IMR-90 (cell line): ENCODE measurements around the gene NT5DC2. TPM values are rescaled to one million over a fixed set of nuclear protein-coding genes. Genes with fewer than 3 reads are reported as not detected.

Experiments
- ATAC-seq: fragments of 200-7000 bp; cut with Tn5 transposase; 2 replicates; pipeline ENCODE4 v1.9.1; 2020; ENCODE audit warnings: low read depth, mild to moderate bottlenecking, moderate library complexity
- BruUV-seq: library from RNA; stranded (reverse); fragments of 400-500 nt; replicated peaks from 2 replicates; lab custom pipeline; 2021; lab: Mats Ljungman, UMichigan
- CTCF ChIA-PET: fragments of 300-600 bp; formaldehyde crosslinking; extraction: SDS; loops from one replicate; lab custom pipeline; 2021; ENCODE audit warnings: antibody characterized with exemption; lab: Yijun Ruan, JAX
- POLR2A ChIA-PET: fragments of 300-600 bp; sonication (Branson Sonifier 250); formaldehyde crosslinking; loops from one replicate; lab custom pipeline; 2022; ENCODE audit warnings: antibody characterized with exemption; ENCODE audit not compliant: unreplicated experiment; lab: Charles Lee
- DNase-seq: peaks from one replicate; pipeline ENCODE4 v3.0.0; 2013
- H2AFZ ChIP-seq: replicated peaks from 2 replicates; pipeline ENCODE3; 2013; ENCODE audit warnings: low read length, mild to moderate bottlenecking; ENCODE audit not compliant: poor library complexity
- H2AK5ac ChIP-seq: 2 replicates; pipeline ENCODE4 v1.6.1; 2013; ENCODE audit warnings: low read depth, low read length, inconsistent platforms
- H2AK9ac ChIP-seq: replicated peaks from 2 replicates; pipeline ENCODE3; 2013; ENCODE audit warnings: mild to moderate bottlenecking, low read depth, low read length, moderate library complexity; ENCODE audit not compliant: poor library complexity
- H2BK120ac ChIP-seq: 2 replicates; pipeline ENCODE4 v1.6.1; 2013; ENCODE audit warnings: low read depth, low read length, inconsistent platforms
- H2BK15ac ChIP-seq: 3 replicates; pipeline ENCODE4 v1.6.1; 2013; ENCODE audit warnings: low read depth, low read length, inconsistent platforms
- H2BK20ac ChIP-seq: 2 replicates; pipeline ENCODE4 v1.6.1; 2013; ENCODE audit warnings: low read depth, mild to moderate bottlenecking, inconsistent platforms, low read length, moderate library complexity
- H2BK5ac ChIP-seq: 2 replicates; pipeline ENCODE4 v1.6.1; 2013; ENCODE audit warnings: mild to moderate bottlenecking, low read depth, low read length, inconsistent platforms; ENCODE audit not compliant: poor library complexity, severe bottlenecking
- H3K14ac ChIP-seq: replicated peaks from 2 replicates; pipeline ENCODE4 v1.6.1; 2013; ENCODE audit warnings: low read depth, low read length, inconsistent platforms
- H3K18ac ChIP-seq: 2 replicates; pipeline ENCODE4 v1.6.1; 2013; ENCODE audit warnings: low read depth, low read length, control low read depth
- H3K23ac ChIP-seq: 2 replicates; pipeline ENCODE4 v1.6.1; 2013; ENCODE audit warnings: low read depth, low read length, inconsistent platforms
- H3K27ac ChIP-seq: 2 replicates; pipeline ENCODE4 v1.5.1; 2013; ENCODE audit warnings: mild to moderate bottlenecking, control low read depth, low read length; ENCODE audit not compliant: insufficient read depth
- H3K27me3 ChIP-seq: 2 replicates; pipeline ENCODE4 v1.6.1; 2013; ENCODE audit warnings: low read length; ENCODE audit not compliant: control insufficient read depth, insufficient read depth
- H3K36me3 ChIP-seq: 2 replicates; pipeline ENCODE4 v1.6.1; 2013; ENCODE audit warnings: low read length, mixed read lengths; ENCODE audit not compliant: control insufficient read depth, insufficient read depth
- H3K4ac ChIP-seq: 2 replicates; pipeline ENCODE4 v1.6.1; 2013; ENCODE audit warnings: low read depth, low read length, inconsistent platforms
- H3K4me1 ChIP-seq: 2 replicates; pipeline ENCODE4 v1.6.1; 2013; ENCODE audit warnings: low read length, mixed read lengths; ENCODE audit not compliant: control insufficient read depth, insufficient read depth
- H3K4me2 ChIP-seq: 2 replicates; pipeline ENCODE4 v1.6.1; 2013; ENCODE audit warnings: low read depth, mild to moderate bottlenecking, control low read depth, low read length, moderate library complexity
- H3K4me3 ChIP-seq: 2 replicates; pipeline ENCODE4 v1.5.1; 2013; ENCODE audit warnings: low read depth, mild to moderate bottlenecking, control low read depth, low read length, moderate library complexity; ENCODE audit not compliant: insufficient read depth
- H3K56ac ChIP-seq: 2 replicates; pipeline ENCODE4 v1.6.1; 2013; ENCODE audit warnings: low read length, inconsistent platforms; ENCODE audit not compliant: insufficient read depth; ENCODE audit errors: extremely low read depth
- H3K79me1 ChIP-seq, 2 experiments: 2 replicates each; pipeline ENCODE4 v1.6.1; 2013; ENCODE audit warnings: low read length in 2 of 2, inconsistent platforms in 1 of 2, low read depth in 1 of 2
- H3K9ac ChIP-seq: 2 replicates; pipeline ENCODE4 v1.6.1; 2013; ENCODE audit warnings: low read depth, low read length, control low read depth
- H3K9me1 ChIP-seq: 2 replicates; pipeline ENCODE4 v1.6.1; 2013; ENCODE audit warnings: low read length, inconsistent platforms; ENCODE audit not compliant: insufficient read depth
- H3K9me3 ChIP-seq: 2 replicates; pipeline ENCODE4 v1.6.1; 2013; ENCODE audit warnings: low read length; ENCODE audit not compliant: control insufficient read depth, insufficient read depth
- H4K20me1 ChIP-seq: 2 replicates; pipeline ENCODE4 v1.6.1; 2013; ENCODE audit warnings: low read length, inconsistent platforms; ENCODE audit not compliant: insufficient read depth
- H4K5ac ChIP-seq: 2 replicates; pipeline ENCODE4 v1.6.1; 2013; ENCODE audit warnings: mild to moderate bottlenecking, low read depth, low read length, control low read depth
- H4K8ac ChIP-seq, 2 experiments: 2 replicates each; pipeline ENCODE4 v1.6.1; 2013; ENCODE audit warnings: low read depth in 2 of 2, low read length in 2 of 2, control low read depth in 1 of 2, inconsistent platforms in 1 of 2
- H4K91ac ChIP-seq: 2 replicates; pipeline ENCODE4 v1.6.1; 2013; ENCODE audit warnings: low read depth, low read length, inconsistent platforms; ENCODE audit not compliant: insufficient read depth
- BHLHE40 ChIP-seq: fragments of 150-350 bp; IDR thresholded peaks from 2 replicates; pipeline ENCODE4 v1.6.1; 2016; ENCODE audit warnings: mild to moderate bottlenecking, low read depth, low read length
- CHD1 ChIP-seq: IDR thresholded peaks from 2 replicates; pipeline ENCODE4 v1.6.1; 2012; ENCODE audit warnings: low read depth, low read length, improper control_type of control experiment
- FOS ChIP-seq: fragments of 150-350 bp; IDR thresholded peaks from 2 replicates; pipeline ENCODE4 v1.6.1; 2016; ENCODE audit warnings: low read depth, low read length
- MAFK ChIP-seq: IDR thresholded peaks from 2 replicates; pipeline ENCODE4 v1.6.1; 2012; ENCODE audit warnings: low read depth, low read length, improper control_type of control experiment
- MAZ ChIP-seq: IDR thresholded peaks from 2 replicates; pipeline ENCODE4 v1.6.1; 2012; ENCODE audit warnings: low read depth, mild to moderate bottlenecking, low read length, improper control_type of control experiment, moderate library complexity, borderline replicate concordance
- MXI1 ChIP-seq: IDR thresholded peaks from 2 replicates; pipeline ENCODE4 v1.6.1; 2012; ENCODE audit warnings: low read depth, mild to moderate bottlenecking, low read length, moderate library complexity, borderline replicate concordance
- NFE2L2 ChIP-seq: fragments of 150-350 bp; IDR thresholded peaks from 2 replicates; pipeline ENCODE4 v1.6.1; 2016; ENCODE audit warnings: low read depth, mild to moderate bottlenecking, low read length
- POLR2A ChIP-seq: IDR thresholded peaks from 2 replicates; pipeline ENCODE4 v1.6.1; 2012; ENCODE audit warnings: mild to moderate bottlenecking, low read depth, low read length
- RAD21 ChIP-seq: IDR thresholded peaks from 2 replicates; pipeline ENCODE4 v1.6.1; 2012; ENCODE audit warnings: low read length, improper control_type of control experiment
- RCOR1 ChIP-seq: IDR thresholded peaks from 2 replicates; pipeline ENCODE4 v1.6.1; 2012; ENCODE audit warnings: mild to moderate bottlenecking, low read length, improper control_type of control experiment; ENCODE audit not compliant: insufficient replicate concordance
- RFX5 ChIP-seq: IDR thresholded peaks from 2 replicates; pipeline ENCODE4 v1.8.0; 2012; ENCODE audit warnings: low read depth, mild to moderate bottlenecking, low read length, moderate library complexity
- SMC3 ChIP-seq: fragments of 150-350 bp; IDR thresholded peaks from 2 replicates; pipeline ENCODE4 v1.6.1; 2016; ENCODE audit warnings: low read depth, mild to moderate bottlenecking, antibody characterized with exemption, low read length, moderate library complexity
- WGBS, 2 experiments: methylation state at CpG; one replicate each; pipeline versions ENCODE4 v1.1.5 to v1.1.7; 2013; ENCODE audit warnings: missing lambda C conversion rate in 2 of 2; ENCODE audit not compliant: insufficient read length in 1 of 2; ENCODE audit errors: extremely low coverage in 2 of 2; 5-methylcytosine and 5-hydroxymethylcytosine counted together
- dilution Hi-C: fragments of 300-500 bp; cut with HindIII; formaldehyde crosslinking; loops from one replicate; pipeline ENCODE4 v1.14.3; 2018; ENCODE audit warnings: low sequenced_read_pairs; ENCODE audit not compliant: unreplicated experiment
- in situ Hi-C: fragments of 300-500 bp; cut with MboI; formaldehyde crosslinking; loops from 3 replicates; pipeline ENCODE4 v1.14.3; 2019; ENCODE audit warnings: low sequenced_read_pairs, inconsistent platforms, mixed read lengths
- intact Hi-C: fragments of 100-400 bp; cut with micrococcal nuclease; formaldehyde crosslinking; loops from 2 replicates; pipeline ENCODE4 v1.10.0; 2022
- polyA plus RNA-seq, 3 experiments: library from polyadenylated mRNA; depleted of rRNA; stranded (reverse); fragments of >200 nt; gene quantifications; 2 replicates each; pipeline ENCODE4 v1.2.3, GENCODE V29; 2012; ENCODE audit warnings: low replicate concordance in 1 of 3
- total RNA-seq: library from RNA; depleted of rRNA; stranded (reverse); fragments of >200 nt; gene quantifications from 2 replicates; pipeline ENCODE4 v1.2.3, GENCODE V29; 2012
- TF ChIP-seq, protein P1 (sequence below): fragments of 150-350 bp; IDR thresholded peaks from 2 replicates; pipeline ENCODE4 v1.6.1; 2016; ENCODE audit warnings: low read depth, mild to moderate bottlenecking, low read length, moderate library complexity, borderline replicate concordance
- TF ChIP-seq, protein P2 (sequence below): fragments of 150-350 bp; IDR thresholded peaks from 2 replicates; pipeline ENCODE4 v1.6.1; 2017; ENCODE audit warnings: mild to moderate bottlenecking, antibody characterized with exemption, low read length, low read depth
- TF ChIP-seq, protein P3 (sequence below): conservative IDR thresholded peaks from 2 replicates; pipeline ENCODE4 v1.5.1; 2012; ENCODE audit warnings: mild to moderate bottlenecking, low read depth, low read length, improper control_type of control experiment

NT5DC2 gene
- total and polyA plus RNA-seq, 2 of the 4 experiments (the other 2 are of a cell fraction): 161 to 200 TPM

DNA sequence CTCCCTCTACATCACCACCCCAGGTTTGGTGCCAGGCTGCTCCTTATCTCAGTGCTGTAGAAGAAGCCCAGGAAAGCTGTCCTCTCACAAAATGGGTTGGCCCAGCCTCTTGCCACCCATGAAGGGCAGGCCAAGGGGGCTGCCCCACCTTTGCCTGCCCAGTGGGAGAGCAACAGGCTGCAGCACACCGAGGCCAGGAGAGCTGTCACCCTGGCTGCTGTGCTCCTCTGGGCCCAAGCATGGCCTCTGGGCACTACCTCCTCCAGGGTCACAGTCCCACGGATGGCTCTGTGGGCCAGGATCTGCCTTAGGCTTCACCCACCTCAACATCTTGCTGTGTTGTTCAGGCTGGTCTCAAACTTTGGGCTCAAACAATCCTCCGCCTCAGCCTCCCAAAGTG lies 44.9 kb downstream of the NT5DC2 start:
- Histone ChIP-seq H2BK5ac (no peak overlapping the region), H4K5ac (no peak overlapping the region), H4K91ac (no peak overlapping the region), H3K27me3 (no peaks in the 10 kb centered on the region), H3K4me1 (peaks cover 4% of the 10 kb centered on the region; the same call in 1 of the 2 replicates), H3K9me3 (no peaks in the 10 kb centered on the region), H3K27ac (no peak overlapping the region), H2BK20ac (no peak overlapping the region), H2AK5ac (no peak overlapping the region), H3K56ac (no peak overlapping the region), H3K36me3 (peaks cover 86% of the 10 kb centered on the region), H3K4ac (no peak overlapping the region), H3K4me3 (no peak overlapping the region), H3K9me1 (peaks cover 3% of the 10 kb centered on the region; the same call in 1 of the 2 replicates), H2AFZ (no peak overlapping the region), H2BK120ac (no peak overlapping the region), H3K14ac (no peak overlapping the region), H3K23ac (no peak overlapping the region), H3K18ac (no peak overlapping the region), H2AK9ac (no peak overlapping the region), H4K8ac (no peak overlapping the region), H3K79me1 (peaks cover 4 to 32% of the 10 kb centered on the region in 2 experiments; a peak in 3 of 4 replicates), H4K20me1 (peaks cover 22% of the 10 kb centered on the region), H2BK15ac (no peak overlapping the region), H3K4me2 (no peak overlapping the region), H3K9ac (no peak overlapping the region)
- WGBS, 2 experiments: 90% methylated on average over 2 of the region's 3 CpGs; no CpG with 5 or more reads in 1 of the 2 experiments
- dilution Hi-C loops (no loop called here), intact Hi-C loops (no loop called here), in situ Hi-C loops (no loop called here)
- no TSS peak for BruUV-seq
- POLR2A ChIA-PET: no interaction called here
- TF ChIP-seq, protein P1, sequence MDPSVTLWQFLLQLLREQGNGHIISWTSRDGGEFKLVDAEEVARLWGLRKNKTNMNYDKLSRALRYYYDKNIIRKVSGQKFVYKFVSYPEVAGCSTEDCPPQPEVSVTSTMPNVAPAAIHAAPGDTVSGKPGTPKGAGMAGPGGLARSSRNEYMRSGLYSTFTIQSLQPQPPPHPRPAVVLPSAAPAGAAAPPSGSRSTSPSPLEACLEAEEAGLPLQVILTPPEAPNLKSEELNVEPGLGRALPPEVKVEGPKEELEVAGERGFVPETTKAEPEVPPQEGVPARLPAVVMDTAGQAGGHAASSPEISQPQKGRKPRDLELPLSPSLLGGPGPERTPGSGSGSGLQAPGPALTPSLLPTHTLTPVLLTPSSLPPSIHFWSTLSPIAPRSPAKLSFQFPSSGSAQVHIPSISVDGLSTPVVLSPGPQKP: no peak
- TF ChIP-seq POLR2A: no peak
- TF ChIP-seq MAZ: no peak
- TF ChIP-seq MAFK: no peak
- TF ChIP-seq RCOR1: no peak
- TF ChIP-seq, protein P2, sequence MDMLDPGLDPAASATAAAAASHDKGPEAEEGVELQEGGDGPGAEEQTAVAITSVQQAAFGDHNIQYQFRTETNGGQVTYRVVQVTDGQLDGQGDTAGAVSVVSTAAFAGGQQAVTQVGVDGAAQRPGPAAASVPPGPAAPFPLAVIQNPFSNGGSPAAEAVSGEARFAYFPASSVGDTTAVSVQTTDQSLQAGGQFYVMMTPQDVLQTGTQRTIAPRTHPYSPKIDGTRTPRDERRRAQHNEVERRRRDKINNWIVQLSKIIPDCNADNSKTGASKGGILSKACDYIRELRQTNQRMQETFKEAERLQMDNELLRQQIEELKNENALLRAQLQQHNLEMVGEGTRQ: no peak
- TF ChIP-seq RFX5: no peak
- no peak for TF ChIP-seq MXI1
- TF ChIP-seq BHLHE40: no peak
- no peak for TF ChIP-seq FOS
- TF ChIP-seq, protein P3, sequence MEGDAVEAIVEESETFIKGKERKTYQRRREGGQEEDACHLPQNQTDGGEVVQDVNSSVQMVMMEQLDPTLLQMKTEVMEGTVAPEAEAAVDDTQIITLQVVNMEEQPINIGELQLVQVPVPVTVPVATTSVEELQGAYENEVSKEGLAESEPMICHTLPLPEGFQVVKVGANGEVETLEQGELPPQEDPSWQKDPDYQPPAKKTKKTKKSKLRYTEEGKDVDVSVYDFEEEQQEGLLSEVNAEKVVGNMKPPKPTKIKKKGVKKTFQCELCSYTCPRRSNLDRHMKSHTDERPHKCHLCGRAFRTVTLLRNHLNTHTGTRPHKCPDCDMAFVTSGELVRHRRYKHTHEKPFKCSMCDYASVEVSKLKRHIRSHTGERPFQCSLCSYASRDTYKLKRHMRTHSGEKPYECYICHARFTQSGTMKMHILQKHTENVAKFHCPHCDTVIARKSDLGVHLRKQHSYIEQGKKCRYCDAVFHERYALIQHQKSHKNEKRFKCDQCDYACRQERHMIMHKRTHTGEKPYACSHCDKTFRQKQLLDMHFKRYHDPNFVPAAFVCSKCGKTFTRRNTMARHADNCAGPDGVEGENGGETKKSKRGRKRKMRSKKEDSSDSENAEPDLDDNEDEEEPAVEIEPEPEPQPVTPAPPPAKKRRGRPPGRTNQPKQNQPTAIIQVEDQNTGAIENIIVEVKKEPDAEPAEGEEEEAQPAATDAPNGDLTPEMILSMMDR: no peak
- no peak for TF ChIP-seq NFE2L2
- TF ChIP-seq RAD21: no peak
- no peak for TF ChIP-seq SMC3
- no peak for TF ChIP-seq CHD1
- DNase-seq (no peak), ATAC-seq (no peak)
- CTCF ChIA-PET: no interaction called here
